GM21360 (cell line): Measurements from ENCODE around the gene RFTN1.

ENCODE experiments used
- ATAC-seq: cut with Tn5 transposase; IDR thresholded peaks from one replicate; pipeline ENCODE4 v1.9.1; 2021; ENCODE audit warnings: mild to moderate bottlenecking, moderate library complexity; ENCODE audit not compliant: unreplicated experiment

RFTN1 gene

GRCh38 chr3:16385151-16385550 is 128.3 kb downstream of the RFTN1 start:
- no peak for ATAC-seq

DNA sequence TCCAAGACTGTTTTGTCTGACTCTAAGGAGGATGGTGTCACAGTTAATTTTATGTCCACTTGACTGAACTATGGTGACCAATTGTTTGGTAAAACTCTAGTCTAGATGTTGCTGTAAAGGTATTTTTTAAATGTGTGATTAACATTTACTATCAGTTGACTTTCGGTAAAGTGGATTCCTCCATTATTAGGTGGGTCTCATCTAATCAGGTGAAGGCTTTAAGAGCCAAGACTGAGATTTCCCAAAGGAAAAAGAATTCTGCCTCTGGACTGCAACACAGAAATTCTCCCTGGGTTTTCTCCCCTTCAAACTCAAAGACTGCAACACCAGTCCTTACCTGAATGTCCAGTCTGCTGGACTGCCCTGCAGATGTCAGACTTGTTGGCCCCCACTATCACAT is 129.6 kb downstream of the RFTN1 start:
- no peak for ATAC-seq

DNA sequence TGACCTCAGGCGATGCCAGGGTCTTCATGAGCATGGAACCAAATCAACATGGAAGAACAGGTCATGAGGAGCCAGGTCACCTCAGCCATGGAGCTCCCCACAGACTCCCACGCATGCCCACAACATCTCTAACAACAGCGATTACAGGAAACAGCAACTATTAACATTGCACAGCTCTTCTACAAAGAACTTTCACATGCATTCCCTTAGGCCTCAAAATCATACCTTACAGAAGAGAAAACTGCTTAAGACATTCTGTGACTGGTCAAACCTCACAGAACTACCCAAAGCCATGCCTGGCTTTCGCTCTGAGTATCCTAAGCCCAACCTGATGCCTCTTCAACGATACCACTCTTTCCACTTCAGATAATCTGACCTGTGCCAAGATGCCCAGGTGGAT is 130.7 kb downstream of the RFTN1 start:
- peak; percentile 53 for ATAC-seq

- ATAC-seq, result no peak
Measured at GRCh38 chr3:16381426-16381825, 132.1 kb downstream of the RFTN1 start.

GRCh38 chr3:16380421-16380820 is 133.1 kb downstream of the RFTN1 start:
- no peak for ATAC-seq

DNA sequence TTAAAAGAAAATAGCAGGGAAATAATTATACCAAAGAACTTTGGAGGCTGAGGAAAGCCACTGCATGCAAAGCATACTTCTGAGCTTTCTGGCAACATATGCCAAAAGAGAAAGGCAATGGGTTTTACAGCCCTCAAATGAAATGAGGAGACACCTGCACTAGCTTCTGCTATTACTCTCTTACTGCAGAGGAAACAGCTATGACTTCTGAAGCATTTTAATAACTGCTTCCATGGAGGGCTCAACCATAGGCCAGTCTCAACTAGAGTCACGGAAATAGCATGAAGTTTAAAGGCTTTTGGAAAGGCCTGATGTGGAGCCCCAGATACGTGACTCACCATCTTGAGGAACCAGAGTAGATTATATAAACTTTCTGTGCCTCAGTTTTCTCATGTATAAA is 133.7 kb downstream of the RFTN1 start:
- ATAC-seq, result no peak

DNA sequence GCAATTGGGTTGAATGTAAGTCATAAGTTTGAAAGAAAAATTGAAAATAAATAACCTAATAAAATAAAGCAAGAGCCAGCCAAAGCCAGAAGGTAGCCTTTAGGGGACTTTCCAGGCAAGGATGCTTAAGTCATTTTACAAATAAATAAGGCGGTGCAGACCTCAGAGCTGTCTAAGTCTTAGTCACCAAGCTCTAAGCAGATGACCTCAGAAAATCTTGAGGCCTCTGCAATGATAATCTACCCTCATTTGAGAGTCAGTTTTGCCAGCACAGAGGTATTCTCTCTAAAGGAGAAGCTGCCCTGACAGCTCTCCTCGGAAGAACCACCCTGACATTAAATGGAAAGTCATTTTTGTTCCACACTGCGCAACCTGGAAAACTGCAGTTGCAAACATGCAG is 134.6 kb downstream of the RFTN1 start:
- peak; percentile 41 for ATAC-seq

DNA sequence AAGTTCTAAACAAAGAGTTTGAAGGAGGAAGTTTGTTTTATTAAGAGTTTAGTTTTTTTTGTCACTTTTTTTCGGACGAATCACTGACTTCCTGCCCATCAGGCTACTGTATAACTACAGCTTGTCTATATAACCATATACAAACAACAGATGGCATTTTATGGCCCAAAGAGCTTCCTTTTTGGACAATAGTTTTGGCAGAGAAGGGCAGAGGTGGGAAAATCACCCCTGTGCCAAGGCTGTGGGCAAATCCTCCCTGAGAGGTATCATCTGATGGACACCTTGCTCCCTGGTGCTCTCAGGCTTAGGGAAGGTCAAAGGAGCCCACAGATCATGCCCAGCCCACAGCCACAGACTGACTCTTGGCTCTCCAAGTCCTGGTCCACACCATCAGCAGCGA is 135.1 kb downstream of the RFTN1 start:
- no peak for ATAC-seq

- no peak for ATAC-seq
Measured at GRCh38 chr3:16377847-16378302, 135.6 kb downstream of the RFTN1 start.

DNA sequence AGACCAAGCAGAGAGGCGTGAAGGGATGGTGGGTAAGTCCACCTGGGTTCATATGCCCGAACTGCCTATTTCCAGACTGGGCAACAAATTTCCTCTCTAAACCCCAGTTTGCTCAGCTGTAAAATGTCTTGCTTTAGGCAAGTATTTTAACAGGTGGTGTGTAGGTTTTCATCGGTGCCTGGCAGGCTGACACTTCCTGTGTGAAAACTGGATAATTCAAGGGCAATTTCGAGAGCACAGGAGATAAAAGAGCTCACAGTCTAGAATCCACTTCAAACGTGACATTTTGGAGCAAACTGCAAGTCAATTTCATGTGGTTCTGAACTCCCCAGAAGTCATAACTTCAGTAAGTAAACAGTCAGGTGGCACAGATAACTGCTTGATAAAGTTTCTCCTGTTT is 136.3 kb downstream of the RFTN1 start:
- ATAC-seq, result no peak

DNA sequence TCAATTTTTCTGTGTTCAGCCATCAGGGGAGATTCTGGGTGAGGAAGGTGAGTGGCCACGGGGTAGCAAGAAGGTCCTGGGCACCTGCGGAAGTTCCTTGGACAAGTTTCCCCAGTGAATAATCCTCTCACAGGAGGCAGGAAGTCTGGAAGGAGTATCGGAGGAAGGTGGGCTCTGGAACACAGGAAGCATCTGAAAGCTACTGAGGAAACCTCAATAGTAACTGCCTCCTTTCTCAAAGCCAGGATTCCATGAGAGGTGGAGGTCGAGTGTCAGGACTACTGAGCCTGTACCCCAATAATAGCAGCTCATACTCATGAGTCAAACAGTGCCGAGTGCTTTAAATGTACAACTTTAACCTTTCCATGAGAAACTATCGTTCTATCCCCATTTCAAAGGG is 137.6 kb downstream of the RFTN1 start:
- no peak for ATAC-seq

DNA sequence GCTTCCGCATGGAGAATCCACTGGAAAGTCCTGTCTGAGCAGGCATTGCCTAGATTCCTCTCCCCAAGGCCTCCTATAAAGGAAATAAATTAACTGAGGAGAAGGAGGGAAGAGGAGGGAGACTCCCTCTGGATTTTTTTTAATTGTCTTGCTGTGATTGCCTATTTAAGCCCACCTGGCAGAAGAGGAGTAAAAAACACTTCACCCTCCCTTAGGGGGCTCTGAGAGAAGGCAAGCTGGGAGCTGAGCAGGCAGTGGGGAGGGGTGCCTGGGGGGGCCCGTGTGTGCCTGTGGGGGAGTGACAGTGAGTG is 138.6 kb downstream of the RFTN1 start:
- ATAC-seq, result no peak

DNA sequence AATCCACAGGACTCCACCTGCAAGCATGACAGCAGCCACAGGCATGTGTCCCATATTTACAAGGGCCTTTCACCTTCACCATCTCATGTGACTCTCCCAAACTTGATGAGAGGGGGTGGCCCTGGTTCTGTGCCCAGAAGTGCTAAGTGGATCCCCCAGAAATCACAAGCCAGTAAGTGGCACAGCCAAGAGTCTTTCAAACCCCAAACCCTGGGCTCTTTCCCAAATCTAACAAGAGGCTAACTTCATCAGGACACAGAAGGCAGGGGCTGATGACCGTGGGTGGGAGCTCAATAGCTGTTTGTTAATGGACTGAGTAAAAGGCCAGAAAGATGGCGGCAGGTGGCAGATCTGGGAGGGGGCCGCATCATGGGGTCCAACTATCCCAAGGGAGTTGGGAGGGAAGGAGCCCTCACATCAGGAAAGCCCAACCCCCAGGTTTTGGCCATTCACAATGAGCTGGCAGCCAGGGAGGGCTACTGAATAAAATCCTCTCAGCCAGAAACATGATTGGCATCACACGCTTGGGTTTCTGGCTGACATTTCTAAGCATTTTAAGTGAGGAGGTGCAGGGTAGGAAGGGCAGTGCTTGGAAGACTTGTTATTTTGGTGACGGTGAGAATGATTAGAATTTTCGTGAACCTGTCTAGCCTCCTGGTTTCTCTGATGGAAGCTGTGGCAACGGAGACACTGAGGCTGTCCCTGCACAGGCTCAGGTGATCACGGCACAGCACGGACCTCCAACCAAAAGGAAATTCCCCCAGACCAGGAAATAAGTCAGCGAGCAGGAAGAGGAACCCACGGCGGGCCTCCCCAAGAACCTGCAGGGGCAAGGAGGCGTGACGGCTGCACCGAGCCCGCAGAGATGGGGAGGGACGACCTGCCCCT is 139.2 kb downstream of the RFTN1 start:
- peak; percentile 24 for ATAC-seq

DNA sequence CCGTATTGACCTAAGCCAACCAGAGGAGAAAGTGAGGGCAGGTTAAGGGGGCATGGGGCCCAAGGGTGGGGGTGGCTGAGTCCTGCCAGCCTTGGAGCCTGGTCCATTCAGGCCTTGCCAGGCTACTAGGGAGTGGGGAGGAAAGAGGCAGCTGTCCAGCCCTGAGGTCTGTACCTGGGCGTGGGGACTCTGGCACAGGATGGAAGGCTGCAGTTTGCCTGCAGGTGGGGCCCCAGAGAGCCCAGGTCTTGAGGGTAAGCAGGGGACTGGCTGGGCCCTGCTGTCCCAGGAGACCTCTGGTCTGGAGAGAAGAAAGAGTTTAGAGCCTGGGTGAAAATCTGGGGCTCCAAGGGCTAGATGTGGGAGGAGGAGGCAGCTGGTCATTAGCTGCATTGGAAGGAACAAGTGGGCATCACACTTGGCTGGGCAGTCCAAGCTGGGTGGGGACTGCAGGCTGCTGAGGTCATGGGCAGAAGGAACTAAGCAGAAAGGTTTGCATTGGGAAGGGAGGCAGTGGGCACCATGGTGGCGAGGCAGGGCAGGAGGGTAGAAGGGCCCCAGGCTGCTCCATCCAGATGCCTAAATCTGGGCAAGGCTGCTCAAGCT is 140.1 kb downstream of the RFTN1 start:
- ATAC-seq, result no peak

- ATAC-seq, result no peak
Measured at GRCh38 chr3:16372362-16373292, 140.9 kb downstream of the RFTN1 start.

DNA sequence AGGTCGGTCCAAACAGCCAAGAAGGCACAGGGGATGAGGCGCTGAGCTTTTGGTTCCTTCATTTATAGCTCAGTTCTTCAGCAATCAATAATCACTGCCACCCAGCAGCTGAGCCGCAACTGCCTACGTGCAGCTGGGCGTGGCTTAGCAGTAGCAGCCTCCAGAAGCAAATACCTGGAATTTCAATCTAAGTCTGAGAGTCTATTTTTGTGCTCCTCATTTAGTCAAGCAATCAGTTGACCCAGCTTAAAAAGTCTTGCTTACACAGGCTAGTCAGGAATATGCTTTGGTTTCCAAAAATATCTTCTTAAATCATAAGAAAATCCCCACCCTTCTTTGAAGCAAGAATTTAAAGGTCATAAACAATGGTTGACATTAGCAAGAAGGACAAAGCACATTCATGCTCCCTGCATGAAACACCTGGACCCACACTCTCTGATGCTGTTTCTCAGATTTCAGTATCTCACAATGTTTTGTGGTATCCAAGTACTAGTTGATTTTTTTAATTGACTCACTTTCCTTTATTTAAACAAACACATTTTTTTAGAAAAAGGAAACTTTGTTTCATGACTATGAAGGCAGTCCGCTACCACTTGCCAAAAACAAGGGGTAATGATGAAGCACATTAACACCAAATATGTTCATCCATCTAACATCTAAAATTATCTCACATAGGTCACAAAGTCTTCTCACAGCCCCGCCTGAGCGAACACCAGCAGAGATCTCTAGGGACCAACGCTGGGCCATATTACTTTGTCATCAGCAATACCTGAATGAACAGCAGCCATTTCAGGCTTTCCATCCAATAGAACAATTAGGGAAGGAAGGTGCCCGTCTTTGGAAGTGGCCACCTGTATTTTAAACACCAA is 142.4 kb downstream of the RFTN1 start:
- ATAC-seq, result peak; percentile 29

DNA sequence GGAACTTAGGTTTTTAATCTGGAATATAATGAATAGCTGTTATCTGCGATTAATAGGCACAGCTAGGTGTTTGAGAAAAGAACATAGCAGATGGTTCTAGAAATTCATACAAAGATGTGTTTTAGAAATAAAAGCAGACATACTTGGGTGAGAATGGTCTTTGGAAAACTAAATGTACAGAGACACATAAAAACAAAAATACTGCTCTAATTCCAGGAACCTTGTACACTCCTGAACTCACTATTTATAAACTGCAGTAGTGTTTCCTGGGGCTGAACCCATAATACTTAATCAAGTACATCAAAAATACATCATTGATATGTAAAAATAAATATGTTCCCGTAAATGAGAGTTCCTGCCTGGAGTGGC is 143.0 kb downstream of the RFTN1 start:
- no peak for ATAC-seq

- no peak for ATAC-seq
Measured at GRCh38 chr3:16369885-16370284, 143.6 kb downstream of the RFTN1 start.

- ATAC-seq, result no peak
Measured at GRCh38 chr3:16369276-16369675, 144.2 kb downstream of the RFTN1 start.

DNA sequence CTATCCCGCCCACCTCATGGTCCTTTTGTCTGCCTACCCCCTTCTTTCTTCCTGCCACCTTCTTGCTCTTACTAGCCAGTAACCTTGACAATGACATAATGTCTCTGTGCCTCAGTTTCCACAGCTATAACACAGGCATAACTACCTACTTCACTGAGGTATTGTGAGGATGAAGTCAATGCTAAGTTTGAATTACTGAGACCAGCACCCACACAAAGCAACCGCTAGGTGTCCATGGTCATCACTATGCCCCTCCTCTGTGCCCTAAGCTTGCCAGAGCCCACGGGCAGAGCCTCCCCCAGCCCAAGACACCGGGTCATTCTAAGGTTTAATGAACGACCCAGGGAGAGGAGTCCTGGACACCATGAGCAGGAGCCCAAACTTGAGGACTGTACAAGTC is 146.9 kb downstream of the RFTN1 start:
- no peak for ATAC-seq
